Body of pancreas (tissue), 4 donors: ENCODE results near the gene C5AR2.
"Not testable (repeated sequence)": the region's sequence is repeated elsewhere in the genome, so short reads cannot be mapped to it uniquely, and the experiment has no call there.

Experiments
- CTCF ChIP-seq, 7 experiments: fragments of 450-650 bp in 4 of 7; fragments of 200-600 bp in 3 of 7; sonication (generic) in 3 of 7; IDR thresholded peaks; one replicate each; pipeline ENCODE4 v1.5.1; 2016 to 2019; ENCODE audit warnings: antibody characterized with exemption in 7 of 7
- POLR2A ChIP-seq, 3 donors: fragments of 450-650 bp; IDR thresholded peaks; one replicate each; pipeline ENCODE4 v1.6.1; 2016; ENCODE audit warnings: antibody characterized with exemption in 3 of 3, mild to moderate bottlenecking in 2 of 3

- not testable (repeated sequence) for TF ChIP-seq POLR2A, CTCF (IDR thresholded peaks at IDR 0.05)
These were observed 31.1 kb upstream of the C5AR2 start for GRCh38 chr19:47300867-47301266.
